CD4-positive, alpha-beta T cell treated with Interleukin-17A for 1 hour (primary cell): ENCODE measurements around the gene CNTN1.

Experiments used
- DNase-seq: peaks from one replicate; pipeline ENCODE4 v3.0.0-alpha.2; 2020

CNTN1 gene

GRCh38 chr12:40864891-40865290, 172.7 kb downstream of the CNTN1 start:
- no peak for DNase-seq

- DNase-seq: no peak
These were observed 178.7 kb downstream of the CNTN1 start for GRCh38 chr12:40870981-40871380.

- DNase-seq: no peak
These were observed 182.6 kb downstream of the CNTN1 start for GRCh38 chr12:40874868-40875267.

- DNase-seq: no peak
These were observed 197.1 kb downstream of the CNTN1 start for GRCh38 chr12:40889329-40889728.

GRCh38 chr12:40892528-40892927, 200.3 kb downstream of the CNTN1 start:
- DNase-seq: no peak

GRCh38 chr12:40898505-40898904, 206.3 kb downstream of the CNTN1 start:
- DNase-seq: no peak

GRCh38 chr12:40903040-40903439, 210.8 kb downstream of the CNTN1 start:
- no peak for DNase-seq

- no peak for DNase-seq
These were observed 214.9 kb downstream of the CNTN1 start for GRCh38 chr12:40907115-40907527.

- DNase-seq: no peak
These were observed 219.4 kb downstream of the CNTN1 start for GRCh38 chr12:40911676-40912075.

GRCh38 chr12:40915172-40915571, 222.9 kb downstream of the CNTN1 start:
- no peak for DNase-seq

- DNase-seq: no peak
These were observed 225.3 kb downstream of the CNTN1 start for GRCh38 chr12:40917561-40917960.

- no peak for DNase-seq
These were observed 229.4 kb downstream of the CNTN1 start for GRCh38 chr12:40921563-40922163.

- no peak for DNase-seq
These were observed 245.7 kb downstream of the CNTN1 start for GRCh38 chr12:40937891-40938290.

- no peak for DNase-seq
These were observed 250.1 kb downstream of the CNTN1 start for GRCh38 chr12:40942326-40942725.

GRCh38 chr12:40945772-40946171, 253.5 kb downstream of the CNTN1 start:
- DNase-seq: no peak

- DNase-seq: peak; percentile 17
These were observed 254.5 kb downstream of the CNTN1 start for GRCh38 chr12:40946612-40947194.

- DNase-seq: no peak
These were observed 255.6 kb downstream of the CNTN1 start for GRCh38 chr12:40947797-40948196.

GRCh38 chr12:40953076-40953475, 260.8 kb downstream of the CNTN1 start:
- no peak for DNase-seq

GRCh38 chr12:40957417-40957816, 265.2 kb downstream of the CNTN1 start:
- DNase-seq: no peak

- DNase-seq: no peak
These were observed 266.8 kb downstream of the CNTN1 start for GRCh38 chr12:40959041-40959440.

GRCh38 chr12:40963751-40964150, 271.5 kb downstream of the CNTN1 start:
- no peak for DNase-seq

GRCh38 chr12:40969796-40970195, 277.6 kb downstream of the CNTN1 start:
- no peak for DNase-seq

- DNase-seq: no peak
These were observed 278.2 kb downstream of the CNTN1 start for GRCh38 chr12:40970320-40970907.

GRCh38 chr12:40971911-40972310, 279.7 kb downstream of the CNTN1 start:
- no peak for DNase-seq

- DNase-seq: no peak
These were observed 284.3 kb downstream of the CNTN1 start for GRCh38 chr12:40976546-40976945.
